Fibroblast of upper back skin (primary cell): ENCODE measurements around the gene LEFTY2.

ENCODE experiments used
- DNase-seq: peaks from one replicate; pipeline ENCODE4 v3.0.0-alpha.2; 2013

LEFTY2 gene

DNA sequence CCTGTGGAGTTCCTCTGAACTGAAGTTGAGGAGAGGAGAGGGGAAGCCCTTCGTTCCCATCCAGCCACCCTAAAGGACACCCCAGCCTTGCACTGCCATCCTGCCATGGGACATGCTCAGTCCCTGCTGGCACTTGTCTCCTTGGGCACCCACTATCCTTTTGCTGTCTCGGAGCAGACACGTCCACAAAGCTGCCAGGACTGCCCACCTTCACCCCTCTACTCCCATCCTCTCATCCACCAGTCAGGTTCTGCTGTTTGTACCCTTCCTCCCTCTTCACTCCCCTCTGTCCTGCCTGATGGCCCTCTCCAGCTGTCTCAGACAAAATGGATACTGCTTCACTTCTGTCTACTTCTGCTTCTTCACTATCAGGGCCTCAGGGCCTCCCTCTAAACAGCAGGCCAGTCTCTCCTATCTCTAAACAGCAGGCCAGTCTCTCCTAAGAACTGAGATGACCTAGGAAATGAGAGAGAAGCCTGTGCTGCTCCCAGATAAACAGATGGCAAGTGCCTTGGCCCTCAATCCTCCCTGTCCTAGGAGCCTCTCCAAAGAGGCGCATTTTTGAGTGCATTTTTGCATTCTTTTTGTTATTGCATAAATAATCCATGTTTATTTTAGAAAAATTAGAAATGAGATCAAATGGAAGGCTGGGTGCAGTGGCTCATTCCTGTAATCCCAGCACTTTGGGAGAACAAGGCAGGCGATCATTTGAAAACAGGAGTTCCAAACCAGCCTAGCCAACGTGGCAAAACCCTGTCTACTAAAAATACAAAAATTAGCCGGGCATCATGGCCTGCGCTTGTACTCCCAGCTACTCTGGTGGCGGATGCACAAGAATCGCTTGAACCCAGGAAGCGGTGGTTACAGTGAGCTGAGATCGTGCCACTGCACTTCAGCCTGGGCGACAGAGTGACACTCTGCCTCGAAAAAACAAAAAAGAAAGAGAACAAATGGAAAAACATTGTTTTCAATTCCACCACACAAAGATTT lies 12.5 kb downstream of the LEFTY2 start:
- DNase-seq: no peak

DNA sequence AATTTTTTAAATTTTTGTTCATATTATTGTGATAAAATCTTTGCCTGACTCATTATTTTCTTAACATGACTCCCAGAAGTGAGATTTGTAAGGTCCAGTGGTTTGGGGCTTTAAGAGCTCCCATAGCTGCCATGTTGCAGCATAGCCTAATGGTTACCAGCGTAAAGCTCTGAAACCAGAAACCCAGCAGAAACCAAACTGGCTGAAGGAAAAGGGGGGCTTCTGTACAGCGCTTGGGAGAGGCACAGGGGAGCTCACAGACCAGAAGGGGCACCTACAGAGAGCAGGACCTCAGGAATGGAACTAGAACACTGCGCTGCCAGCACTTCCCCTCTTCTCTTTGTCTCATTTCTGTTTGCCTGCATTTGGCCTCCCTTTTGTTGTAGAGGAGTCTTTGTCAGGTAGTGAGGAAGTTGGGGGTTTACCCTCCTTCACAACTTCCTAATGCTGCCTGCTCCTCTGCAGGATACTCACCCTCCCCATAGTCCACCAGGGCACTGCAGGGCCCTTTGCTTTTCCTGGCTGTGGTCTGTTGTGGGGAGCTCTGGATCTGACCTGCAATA lies 14.4 kb downstream of the LEFTY2 start:
- no peak for DNase-seq

DNA sequence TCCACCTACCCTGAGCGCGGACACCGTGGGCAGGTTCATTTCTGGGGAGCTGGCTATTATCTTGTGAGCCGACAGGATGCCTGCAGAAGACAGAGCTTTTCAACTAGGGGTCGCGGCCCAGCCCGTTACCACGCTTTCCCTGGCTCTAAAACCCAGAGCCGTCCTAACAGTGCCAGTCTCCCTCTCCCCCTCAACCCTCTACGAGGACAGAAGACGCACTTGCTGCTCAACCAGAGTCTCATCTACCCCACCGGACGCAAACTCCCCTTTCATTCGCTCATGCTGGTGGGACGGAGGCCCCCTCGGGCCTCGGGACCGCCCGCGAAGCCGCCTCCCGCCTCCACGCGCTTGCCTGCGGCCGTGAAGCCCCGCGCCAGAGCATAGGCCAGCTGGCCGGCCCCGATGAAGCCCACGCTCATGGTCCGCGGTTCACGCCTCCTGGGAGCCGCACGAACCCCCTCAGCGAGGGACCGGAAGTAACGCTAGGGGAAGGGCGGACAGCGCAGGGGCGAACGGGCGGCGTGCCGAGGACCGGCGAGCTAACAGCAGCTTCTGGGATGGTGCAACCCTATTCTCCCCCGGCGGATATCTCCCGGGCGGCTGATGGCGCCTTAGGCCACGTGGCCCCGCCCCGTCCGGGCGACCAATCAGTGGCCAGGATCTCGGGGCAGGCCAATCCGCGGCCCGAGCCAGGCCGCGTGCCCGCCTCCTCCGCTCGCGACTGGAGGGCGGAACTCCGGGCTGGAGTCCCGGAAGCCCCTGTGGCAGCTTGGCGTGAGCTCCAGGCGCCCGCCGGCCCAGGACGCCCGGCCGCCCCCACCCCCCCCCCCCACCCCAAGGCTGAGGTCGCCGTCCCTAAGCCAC lies 17.1 kb downstream of the LEFTY2 start, which contains the start of gene PYCR2:
TSS of gene PYCR2 (minus strand) at position 559 of the 864 bp plus-strand sequence. CDS start at position 419, 140 bp downstream.
- peak; percentile 95 for DNase-seq

DNA sequence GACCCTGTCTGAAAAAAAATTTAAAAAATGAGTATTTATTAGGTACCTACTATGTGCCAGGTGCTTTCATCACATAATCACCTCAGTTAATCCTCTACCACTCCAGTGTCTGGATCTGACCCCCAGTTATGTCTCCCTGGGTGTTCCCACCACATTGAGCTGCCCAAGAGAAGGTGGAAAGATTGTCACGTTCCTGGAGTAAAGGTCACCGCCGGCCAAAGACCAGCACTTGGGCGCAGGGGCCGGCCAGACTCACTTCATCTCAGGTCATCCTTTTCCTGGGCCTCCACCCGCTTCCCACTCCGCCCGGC lies 17.7 kb downstream of the LEFTY2 start:
- DNase-seq: no peak

DNA sequence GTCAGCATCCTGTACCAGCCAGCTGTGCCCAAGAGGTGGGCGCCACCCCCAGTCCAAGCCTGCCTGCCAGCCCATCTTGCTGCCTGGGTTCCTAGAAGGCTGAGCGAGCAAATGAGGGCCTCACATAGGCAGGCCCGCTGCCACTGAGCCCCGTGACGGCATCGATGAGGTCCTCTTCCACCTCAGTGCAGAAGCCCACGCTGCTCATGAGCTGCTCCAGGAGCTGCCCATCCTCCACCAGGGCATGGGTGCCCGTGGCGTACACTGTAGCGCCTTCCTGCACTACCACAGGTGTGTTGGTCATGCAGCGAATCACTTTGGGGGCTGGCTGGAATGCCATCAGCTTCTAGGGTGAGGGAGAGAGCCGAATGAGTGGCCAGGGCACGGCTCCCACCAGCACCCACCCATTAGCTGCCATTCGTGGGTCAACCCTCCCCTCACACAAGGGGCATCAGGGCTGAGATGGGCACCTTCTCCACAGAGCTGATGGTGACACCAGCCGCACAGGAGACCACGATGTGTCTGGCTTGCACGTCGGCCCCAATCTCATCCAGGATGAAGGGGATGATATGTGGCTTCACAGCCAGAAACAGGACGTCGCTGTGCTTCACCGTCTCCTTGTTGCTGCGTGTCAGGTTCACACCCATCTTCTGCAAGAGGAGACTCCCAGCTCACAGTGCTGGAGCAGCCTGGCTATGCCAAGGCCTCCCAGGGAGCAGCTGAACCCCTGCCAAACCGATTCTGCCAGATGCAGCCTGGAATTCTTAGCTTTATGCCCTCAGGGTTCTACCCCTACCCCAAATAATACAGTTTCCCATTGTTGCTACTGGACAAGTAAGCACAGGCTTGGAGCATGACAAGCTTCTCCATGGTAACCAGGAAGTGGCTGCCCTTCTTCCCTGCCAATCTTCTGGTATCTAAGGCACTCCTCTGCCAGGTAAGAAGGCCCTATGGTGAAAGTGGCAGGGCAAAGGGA lies 19.0 kb downstream of the LEFTY2 start:
- DNase-seq: no peak

DNA sequence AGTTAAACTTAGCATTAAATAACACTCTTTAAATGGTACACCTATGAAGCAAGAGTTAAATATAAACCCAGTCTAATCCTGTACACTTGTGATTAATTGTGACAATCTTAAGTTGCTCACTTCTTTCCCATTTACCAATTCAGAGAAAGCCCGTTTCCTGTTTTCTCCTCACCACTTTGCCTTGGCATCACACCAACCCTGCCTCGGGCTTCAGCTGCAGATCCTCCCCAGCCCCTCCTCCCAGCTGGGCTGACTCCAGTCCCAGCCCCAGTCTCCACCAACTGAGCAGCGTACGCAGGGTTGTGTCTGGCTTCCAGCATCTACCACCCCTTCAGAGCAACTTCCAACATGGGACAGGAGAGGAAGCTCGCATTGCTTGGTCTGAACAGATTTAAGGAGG lies 21.1 kb downstream of the LEFTY2 start:
- peak; percentile 72 for DNase-seq

DNA sequence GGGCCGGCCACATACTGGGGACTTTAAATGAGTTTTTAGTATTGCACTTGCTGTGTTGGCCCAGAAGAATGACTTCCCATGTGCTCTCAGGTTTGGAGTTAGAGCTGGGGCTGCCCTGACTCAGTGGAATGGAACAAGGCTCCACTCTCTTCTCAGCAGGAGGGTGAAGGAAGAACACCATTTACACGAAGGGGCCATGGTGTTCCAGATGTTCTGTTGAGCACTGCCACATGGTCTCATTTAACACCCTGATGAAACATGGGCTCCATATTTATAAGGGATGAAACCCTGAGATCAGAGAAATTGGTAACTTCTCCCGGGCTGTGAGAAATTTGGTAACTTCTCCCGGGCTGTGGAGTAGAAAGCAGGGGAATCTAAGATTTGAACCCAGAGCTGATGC lies 22.7 kb downstream of the LEFTY2 start:
- no peak for DNase-seq

DNA sequence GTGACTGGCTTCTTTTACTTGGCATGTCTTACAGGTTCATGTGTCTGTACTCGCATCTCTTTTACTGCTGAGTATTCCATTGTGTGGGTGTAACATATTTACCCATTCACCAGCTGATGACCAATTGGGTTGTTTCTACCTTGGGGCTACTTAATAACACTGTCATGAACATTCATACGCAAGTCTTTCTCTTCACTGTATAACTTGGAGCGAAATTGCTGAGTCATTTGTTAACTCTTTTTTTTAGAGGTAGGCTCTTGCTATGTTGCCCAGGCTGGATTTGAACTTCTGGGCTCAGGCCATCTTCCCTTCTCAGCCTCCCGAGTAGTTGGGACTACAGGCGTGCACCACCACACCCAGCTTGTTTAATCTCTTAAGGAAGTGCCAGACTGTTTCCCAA lies 23.5 kb downstream of the LEFTY2 start:
- DNase-seq: no peak

DNA sequence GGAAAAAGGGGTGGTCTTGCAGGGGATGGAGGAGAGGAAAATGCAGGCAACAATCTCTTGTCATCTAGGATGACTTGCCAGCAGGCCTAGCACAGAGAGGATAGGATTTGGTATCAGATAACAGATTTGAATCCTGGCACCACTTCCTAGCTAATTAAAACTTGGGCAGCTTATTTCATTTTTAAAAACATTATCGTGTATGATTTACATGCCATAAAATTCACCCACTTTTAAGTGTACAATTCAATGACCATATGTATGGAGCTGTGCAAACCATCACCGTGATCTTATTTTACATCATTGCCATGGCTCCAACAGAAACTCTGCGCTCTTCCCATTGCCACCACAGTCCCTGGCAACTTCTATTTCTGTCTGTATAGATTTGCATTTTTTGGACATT lies 23.9 kb downstream of the LEFTY2 start:
- DNase-seq: no peak

DNA sequence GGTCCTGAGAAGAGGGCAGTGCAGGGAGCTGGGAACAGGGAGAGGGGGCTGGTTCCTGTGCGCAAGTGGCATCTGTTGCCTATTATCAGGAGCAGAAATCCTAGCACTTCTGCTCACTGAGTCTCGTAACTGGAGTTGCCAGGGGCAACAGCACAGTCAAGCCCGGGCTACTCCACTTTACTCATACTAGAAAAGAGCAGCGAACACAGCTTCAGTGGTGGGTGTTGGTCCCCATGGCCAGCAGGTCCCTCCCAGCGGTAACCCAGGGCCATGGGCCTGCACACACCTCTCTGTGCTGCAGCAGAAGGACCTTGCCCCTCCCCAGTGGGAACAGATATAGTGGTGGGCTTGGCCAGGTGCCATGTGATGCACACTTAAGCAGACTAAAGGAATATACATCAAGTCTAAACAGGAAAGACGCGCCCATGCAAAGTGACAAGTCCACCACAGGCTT lies 25.5 kb downstream of the LEFTY2 start:
- peak; percentile 24 for DNase-seq

DNA sequence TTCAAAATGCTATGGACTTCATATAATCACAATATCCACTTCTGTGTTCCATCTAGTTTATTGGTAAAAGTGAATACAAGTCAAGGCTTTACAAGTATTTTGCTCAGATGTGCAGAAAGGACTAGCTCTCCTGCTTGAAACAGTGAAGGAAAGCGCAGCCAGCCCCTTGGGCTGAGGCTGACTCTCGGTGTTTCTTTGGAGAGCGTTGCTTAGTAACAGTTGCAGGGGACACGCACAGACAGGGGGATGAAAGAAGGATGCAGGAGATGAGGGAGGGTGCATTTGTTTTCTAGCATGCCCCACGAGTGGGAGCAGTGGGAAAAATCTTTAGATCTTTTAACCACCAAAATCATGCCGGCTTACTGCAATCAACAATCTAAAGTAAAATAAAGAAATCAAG lies 26.1 kb downstream of the LEFTY2 start:
- no peak for DNase-seq

DNA sequence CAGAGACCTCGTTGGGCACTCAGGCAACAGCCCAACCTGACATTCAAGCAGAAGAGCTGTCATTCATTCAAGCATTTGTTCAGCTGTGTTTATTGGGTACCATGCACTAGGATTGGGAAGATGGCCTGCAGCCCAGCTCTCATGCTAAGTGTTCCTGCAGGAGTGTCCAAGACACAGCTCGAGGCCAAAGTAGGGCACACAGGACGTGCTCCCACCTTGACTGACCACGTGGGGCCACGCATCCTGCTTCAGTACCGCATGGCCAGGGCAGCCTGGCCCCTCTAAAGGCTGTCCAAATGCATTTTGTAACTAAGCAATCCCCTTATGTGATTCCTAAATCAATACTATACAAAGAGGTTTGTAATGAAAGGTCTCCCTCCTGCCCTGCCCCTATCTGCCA lies 26.6 kb downstream of the LEFTY2 start:
- no peak for DNase-seq

DNA sequence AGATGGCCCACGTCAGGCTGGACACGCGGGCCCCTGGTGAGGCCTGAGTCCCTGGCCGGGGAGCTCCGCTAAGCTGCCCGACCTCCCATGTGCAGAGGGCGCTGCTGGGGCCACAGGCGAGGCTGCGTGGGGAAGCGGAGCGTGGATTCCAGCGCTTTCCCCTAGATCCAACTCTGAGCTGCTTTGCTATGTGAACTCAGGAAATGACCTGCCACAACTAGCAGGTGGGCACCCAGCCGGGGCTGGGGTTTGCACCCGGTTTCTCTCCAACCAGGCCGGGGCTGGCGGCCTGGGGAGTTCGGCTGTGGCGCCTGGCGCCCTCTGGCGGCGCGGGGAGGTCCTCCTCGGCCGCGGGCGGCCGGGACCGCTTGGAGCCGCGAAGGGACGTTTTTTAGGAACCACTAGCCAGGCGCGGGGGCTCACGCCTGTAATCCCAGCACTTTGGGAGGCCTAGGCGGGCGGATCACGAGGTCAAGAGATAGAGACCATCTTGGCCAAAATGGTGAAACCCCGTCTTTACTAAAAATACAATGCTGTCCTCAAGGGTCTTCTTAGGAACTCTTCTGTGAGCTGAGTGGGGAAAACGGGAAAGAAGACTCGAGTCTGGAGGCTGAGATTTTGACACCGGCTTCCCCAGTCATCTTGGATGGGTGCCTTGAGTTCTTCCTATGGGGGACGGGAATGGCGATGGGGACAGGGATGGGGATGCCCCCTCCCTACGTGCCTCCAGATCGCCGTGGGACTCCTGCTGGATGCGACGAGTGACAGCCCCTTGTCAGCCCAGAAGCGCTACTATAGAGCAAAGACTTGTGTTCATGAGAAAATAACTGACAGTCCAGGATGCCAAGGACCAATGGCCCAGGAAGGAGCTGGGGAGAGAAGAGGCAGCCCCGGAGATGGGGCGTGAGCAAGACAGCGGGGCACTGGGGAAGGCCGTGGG lies 29.6 kb downstream of the LEFTY2 start:
- peak; percentile 42 for DNase-seq

DNA sequence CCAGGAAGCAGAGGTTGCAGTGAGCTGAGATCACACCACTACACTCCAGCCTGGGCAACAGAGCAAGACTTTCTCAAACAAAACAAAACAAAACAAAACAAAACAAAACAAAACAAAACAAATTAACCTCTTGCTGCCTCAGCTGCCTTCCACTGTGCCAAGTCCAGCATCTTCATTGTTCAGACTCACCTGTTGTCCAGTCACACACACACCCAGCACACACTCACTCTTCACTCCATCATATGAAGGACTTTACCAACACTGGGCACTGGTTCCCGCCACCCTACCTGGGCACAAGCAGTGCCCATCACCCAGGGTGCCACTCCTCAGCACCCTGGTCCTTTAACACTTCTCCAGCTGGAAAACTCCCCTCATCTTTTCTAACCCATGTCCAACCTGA lies 31.5 kb downstream of the LEFTY2 start:
- DNase-seq: no peak

DNA sequence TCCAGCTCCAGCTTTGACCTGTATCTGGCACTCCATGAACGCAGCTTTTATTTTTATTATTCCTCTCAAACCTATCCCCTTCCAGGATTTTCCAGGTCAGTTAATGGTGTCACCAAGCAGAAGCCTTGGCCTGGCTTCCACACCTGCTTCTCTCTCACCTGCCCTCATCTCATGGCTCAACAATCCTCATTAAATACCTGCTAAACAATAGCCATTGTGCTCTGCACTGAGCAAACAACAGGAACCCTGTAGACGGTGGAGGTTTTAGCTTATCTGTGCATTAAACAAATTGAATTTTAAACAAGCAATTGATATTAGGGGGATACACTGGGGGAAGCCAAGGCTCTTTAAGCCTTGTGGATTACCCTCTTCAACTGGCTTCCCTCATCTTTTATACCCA lies 32.2 kb downstream of the LEFTY2 start:
- no peak for DNase-seq

DNA sequence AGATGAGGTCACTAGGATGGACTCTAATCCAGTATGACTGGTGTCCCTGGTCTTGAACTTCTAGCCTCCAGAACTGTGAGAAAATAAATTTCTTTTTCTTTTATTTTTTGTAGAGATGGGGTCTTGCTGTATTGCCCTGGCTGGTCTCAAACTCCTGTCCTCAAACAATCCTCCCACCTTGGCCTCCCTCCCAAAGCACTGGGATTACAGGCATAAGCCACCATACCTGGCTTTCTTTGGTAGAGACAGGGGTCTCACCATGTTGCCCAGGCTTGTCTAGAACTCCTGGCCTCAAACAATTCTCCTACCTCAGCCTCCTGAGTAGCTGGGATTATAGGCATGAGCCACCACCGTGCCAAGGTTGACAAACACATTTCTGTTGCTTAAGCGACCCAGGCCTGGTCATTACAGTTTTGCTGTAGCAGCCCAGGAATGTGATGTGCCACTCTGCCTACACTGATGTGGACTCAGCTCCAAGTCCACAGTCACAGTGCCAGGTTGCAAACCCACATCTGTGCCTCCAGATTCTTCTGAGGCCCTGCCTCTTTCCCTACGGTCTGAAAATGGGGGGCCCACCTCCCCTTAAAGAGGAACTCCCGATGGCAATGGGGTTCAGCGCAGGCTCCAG lies 32.9 kb downstream of the LEFTY2 start:
- DNase-seq: no peak

DNA sequence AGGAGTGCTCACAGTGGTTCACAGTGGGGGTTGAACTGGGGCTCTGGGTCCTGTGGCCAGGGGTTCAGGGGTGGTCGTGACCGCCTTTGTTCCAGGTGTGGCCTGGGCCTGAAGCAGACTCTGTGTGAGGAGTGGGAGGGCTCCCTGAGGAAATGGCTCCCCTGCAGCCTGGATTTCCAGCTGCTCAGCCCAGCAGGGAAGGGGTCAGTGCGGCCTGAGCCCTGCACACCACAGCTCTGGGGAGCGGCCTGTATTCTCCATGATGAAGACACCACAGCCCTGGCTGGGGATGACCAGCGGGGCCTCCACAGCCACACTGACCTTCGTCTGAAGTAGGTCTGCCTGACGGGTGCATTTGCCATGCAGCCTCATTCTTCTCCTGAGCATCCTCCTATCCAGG lies 33.7 kb downstream of the LEFTY2 start:
- DNase-seq: no peak

DNA sequence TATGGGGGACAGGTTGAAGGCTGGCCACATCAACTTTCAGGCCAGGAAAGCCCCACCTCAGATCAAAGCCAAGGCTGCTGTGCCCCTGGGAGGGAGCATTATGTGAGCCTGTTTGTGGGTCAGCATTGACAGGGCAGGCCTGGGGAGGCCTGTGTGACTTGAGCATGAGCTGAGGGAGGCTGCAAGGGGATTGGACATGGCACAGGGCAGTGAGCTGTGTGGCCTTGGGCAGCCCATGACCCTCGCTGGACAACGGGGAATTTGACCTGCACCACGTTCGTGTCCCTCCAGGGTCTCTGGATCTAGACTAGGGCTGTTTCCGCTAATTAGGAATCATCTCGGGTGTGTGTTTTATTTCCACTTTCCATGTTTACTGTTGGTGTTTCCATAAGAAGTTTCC lies 34.6 kb downstream of the LEFTY2 start:
- no peak for DNase-seq

DNA sequence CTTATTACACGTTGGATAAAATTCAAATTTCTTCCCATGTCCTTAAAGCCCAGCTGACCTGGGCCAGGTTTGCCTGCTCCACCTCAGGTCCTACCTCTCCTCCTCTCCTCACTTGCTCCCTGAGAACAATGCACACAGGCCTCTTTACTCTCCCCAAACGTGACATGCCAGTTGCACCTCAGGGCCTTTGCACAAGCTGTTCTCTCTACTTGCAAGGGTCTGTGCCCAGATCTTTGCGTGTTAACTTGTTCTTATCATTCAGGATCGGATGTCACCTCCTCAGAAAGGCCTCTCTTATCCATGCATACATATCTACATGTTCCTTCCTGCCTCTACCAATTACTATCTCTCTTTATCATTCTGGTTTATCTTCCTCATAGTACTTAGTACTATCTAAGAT lies 37.4 kb downstream of the LEFTY2 start:
- DNase-seq: no peak
